Esophagus (tissue), 2 donors: Measurements from ENCODE around the gene TTC12. TPM values are rescaled to one million over a fixed set of nuclear protein-coding genes. Genes with fewer than 3 reads are reported as not detected.

Source experiments
- H3K27ac ChIP-seq, 2 donors: one replicate each; pipeline ENCODE4 v1.5.1; 2013; ENCODE audit warnings: low read depth in 2 of 2, mild to moderate bottlenecking in 2 of 2, inconsistent platforms in 1 of 2, low read length in 1 of 2, moderate library complexity in 1 of 2
- H3K27me3 ChIP-seq, 2 donors: one replicate each; pipeline ENCODE4 v1.6.1; 2013; ENCODE audit warnings: low read length in 2 of 2, control low read depth in 1 of 2, mild to moderate bottlenecking in 1 of 2; ENCODE audit not compliant: insufficient read depth in 2 of 2, control insufficient read depth in 1 of 2
- H3K36me3 ChIP-seq, 2 donors: one replicate each; pipeline ENCODE4 v1.6.1; 2013; ENCODE audit warnings: low read length in 1 of 2; ENCODE audit not compliant: control insufficient read depth in 2 of 2, insufficient read depth in 2 of 2
- H3K4me1 ChIP-seq, 2 donors: one replicate each; pipeline ENCODE4 v1.6.1; 2013; ENCODE audit warnings: low read length in 1 of 2; ENCODE audit not compliant: control insufficient read depth in 2 of 2, insufficient read depth in 2 of 2
- H3K4me3 ChIP-seq, 2 donors: one replicate each; pipeline ENCODE4 v1.5.1; 2013; ENCODE audit warnings: low read length in 2 of 2, mild to moderate bottlenecking in 2 of 2, low read depth in 1 of 2, moderate library complexity in 1 of 2
- H3K9me3 ChIP-seq, 2 donors: one replicate each; pipeline ENCODE4 v1.6.1; 2013; ENCODE audit warnings: mild to moderate bottlenecking in 2 of 2, low read depth in 1 of 2, low read length in 1 of 2, moderate library complexity in 1 of 2; ENCODE audit not compliant: control insufficient read depth in 2 of 2, insufficient read depth in 1 of 2
- WGBS, 2 donors: extraction: QIAGEN DNeasy Blood & Tissue Kit; methylation state at CpG; one replicate each; pipeline ENCODE4 v1.1.7; 2013; 5-methylcytosine and 5-hydroxymethylcytosine counted together
- polyA plus RNA-seq, 2 donors: library from polyadenylated mRNA; stranded (reverse); fragments of 200-250 nt; gene quantifications; one replicate each; pipeline ENCODE4 v1.2.3, GENCODE V29; 2013
- donor health status: healthy with polysubstance abuse.
- donor health status: Bipolar disorder and iron deficiency.

Gene TTC12
- polyA plus RNA-seq, 2 donors, result 3.8 to 4.9 TPM

DNA sequence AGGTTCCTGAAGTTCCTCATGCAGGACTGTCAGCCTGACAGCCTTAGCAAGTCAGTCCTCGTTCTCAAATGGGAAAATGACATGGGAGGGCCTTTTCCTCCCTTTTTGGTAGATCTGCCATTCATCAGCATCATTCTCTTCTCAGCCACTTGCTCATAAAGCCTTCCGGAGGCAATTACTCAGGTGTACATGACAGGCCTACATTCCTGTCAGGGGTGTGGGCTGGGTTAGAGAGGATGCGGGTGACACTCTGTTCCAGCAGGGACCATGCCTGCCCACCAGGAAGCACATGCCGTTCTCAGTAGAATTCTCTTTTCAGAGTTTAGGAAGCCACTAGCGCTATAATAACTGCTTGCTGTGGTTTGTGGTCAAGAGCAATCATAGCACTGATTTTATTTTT lies 49.0 kb downstream of the TTC12 start:
- WGBS, 2 donors, result 73 to 75% methylated on average over 5 of the region's 5 CpGs
- Histone ChIP-seq H3K36me3 (peaks cover 10 to 42% of the 10 kb centered on the region in 2 donors), H3K4me1 (no peaks in the 10 kb centered on the region), H3K27me3 (no peaks in the 10 kb centered on the region), H3K4me3 (no peak overlapping the region), H3K9me3 (no peaks in the 10 kb centered on the region), H3K27ac (no peak overlapping the region)

DNA sequence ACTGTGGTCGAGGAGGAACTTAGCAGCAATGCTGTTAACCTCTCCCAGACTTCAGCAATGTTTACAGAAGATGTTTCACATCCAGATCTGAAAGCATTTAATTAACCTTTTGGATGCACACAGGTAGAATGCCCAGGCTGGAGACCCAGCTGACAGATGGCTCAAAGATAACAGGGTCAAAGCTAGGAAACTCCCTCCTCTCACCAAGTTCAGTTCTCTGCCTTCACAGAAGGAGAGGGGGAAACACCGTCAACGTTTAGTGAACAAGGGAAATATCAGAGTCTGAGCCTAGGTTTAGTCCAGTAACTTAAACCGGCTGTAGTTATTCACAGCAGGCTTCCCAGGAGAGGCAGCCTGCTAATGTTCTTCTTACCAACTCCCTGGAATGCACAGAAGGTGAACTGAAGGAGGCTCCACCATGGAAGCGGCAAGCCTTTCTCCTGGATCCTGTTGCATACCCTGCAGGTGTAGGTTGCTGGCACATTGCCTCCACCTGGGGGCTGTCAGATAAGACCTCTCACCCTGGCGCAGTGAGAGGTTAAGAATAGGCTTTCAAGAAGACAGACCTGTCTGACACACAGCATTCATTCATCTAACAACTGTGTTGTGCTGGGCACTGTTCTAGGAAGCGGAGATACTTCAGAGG lies 49.7 kb downstream of the TTC12 start:
- no peaks in the 10 kb centered on the region for H3K9me3 ChIP-seq
- 79 to 82% methylated on average over 7 of the region's 7 CpGs for WGBS, 2 donors
- H3K36me3 ChIP-seq, result peaks cover 10 to 38% of the 10 kb centered on the region in 2 donors

DNA sequence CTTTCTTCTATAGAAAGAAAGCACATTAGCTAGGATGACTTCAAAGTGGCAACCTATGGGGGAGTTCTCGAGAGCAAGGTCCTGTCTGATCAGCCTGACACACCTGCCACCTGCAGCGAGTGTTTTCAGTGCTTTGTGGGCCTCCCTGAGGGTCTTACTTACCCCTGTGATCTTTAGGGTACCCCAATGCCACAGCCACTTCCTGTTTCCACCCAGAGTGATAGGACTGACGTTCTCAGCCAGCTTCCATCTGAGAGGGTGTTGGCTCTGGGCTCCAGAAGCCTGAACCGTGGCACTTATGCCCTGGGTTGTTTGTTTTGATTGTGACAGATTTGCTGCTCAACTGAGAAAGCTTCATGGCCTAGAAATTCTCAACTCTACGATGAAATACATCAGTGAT lies 51.5 kb downstream of the TTC12 start:
- Histone ChIP-seq H3K9me3 (no peaks in the 10 kb centered on the region), H3K4me1 (no peaks in the 10 kb centered on the region), H3K27ac (no peak overlapping the region), H3K27me3 (no peaks in the 10 kb centered on the region), H3K4me3 (no peak overlapping the region), H3K36me3 (peaks cover 10 to 29% of the 10 kb centered on the region in 2 donors)
- WGBS, 2 donors, result 61 to 71% methylated on average over 5 of the region's 5 CpGs

More for the DNA sequence above, 49.7 kb downstream of the TTC12 start:
- H3K27ac ChIP-seq, result no peak overlapping the region
- H3K4me1 ChIP-seq, result no peaks in the 10 kb centered on the region
- no peaks in the 10 kb centered on the region for H3K27me3 ChIP-seq
- no peak overlapping the region for H3K4me3 ChIP-seq

DNA sequence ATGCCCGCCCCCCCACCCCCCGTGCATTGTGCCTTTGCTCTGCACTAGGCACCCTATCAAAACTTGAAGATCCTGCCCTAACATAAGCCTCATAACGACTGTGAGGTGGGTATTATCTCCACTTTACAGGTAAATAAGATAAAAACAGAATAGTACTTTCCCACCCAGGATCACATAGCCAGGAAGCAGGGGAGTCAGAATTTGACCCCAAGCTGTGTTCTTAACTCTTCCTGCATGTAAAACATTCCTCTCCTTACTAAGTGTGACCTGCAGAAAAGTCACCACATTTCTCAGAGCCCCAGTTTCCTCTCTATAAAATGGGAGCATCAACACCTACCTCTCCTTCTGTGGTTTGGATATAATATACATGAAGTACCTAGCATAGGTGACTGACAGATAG lies 55.0 kb downstream of the TTC12 start:
- Histone ChIP-seq H3K27ac (no peak overlapping the region), H3K36me3 (peaks cover 10 to 15% of the 10 kb centered on the region in 2 donors)

DNA sequence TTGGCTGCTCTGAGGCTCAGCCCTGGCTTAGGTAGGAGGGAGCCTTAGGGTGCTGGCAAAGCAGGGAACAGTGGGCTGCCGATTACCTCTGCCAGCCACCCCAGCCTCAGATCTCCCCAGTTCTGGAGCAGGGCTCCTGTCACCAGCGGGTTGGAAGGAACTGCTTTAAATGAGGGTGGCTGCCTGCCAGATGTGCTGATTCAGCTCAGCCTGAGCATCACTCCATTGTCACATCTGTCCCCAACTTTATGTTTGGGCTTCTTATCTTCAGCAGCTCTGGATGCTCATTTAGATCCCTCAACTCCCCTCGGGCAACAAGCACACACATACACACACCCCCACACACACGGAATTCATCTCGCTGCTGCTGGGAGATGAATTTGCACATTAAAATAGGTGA lies 56.3 kb downstream of the TTC12 start:
- Histone ChIP-seq H3K9me3 (no peaks in the 10 kb centered on the region), H3K27ac (no peak overlapping the region), H3K4me1 (peaks cover 0 to 2% of the 10 kb centered on the region in 2 donors), H3K36me3 (peaks cover 5 to 8% of the 10 kb centered on the region in 2 donors), H3K4me3 (no peak overlapping the region), H3K27me3 (no peaks in the 10 kb centered on the region)
- 76 to 83% methylated on average over 5 of the region's 5 CpGs for WGBS, 2 donors

More for the DNA sequence above, 55.0 kb downstream of the TTC12 start:
- no peak overlapping the region for H3K4me3 ChIP-seq
- no peaks in the 10 kb centered on the region for H3K27me3 ChIP-seq
- 76 to 78% methylated on average over 3 of the region's 3 CpGs for whole genome bisulfite sequencing, 2 donors
- peaks cover 0 to 2% of the 10 kb centered on the region in 2 donors for H3K4me1 ChIP-seq
- no peaks in the 10 kb centered on the region for H3K9me3 ChIP-seq

DNA sequence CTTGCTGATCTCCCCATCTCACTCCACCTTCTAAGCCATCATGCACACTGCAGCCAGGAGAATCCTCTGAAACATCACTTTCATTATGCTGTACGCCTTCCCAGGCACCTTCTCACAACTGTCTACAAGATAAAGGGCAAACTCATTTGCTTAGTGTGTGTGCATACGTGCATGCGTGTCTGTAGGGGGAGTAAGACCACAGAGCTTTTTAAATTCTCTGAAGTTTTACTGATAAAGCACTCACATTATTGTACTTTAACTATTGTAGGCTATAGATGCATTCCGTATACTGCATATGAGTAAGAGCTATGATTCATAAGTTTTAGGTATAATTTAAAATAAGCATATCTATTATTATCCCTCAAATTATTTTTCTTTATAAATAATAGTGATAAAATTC lies 57.9 kb downstream of the TTC12 start:
- Histone ChIP-seq H3K4me3 (no peak overlapping the region), H3K4me1 (peaks cover 0 to 2% of the 10 kb centered on the region in 2 donors), H3K27ac (no peak overlapping the region), H3K27me3 (no peaks in the 10 kb centered on the region), H3K36me3 (peaks cover 3 to 5% of the 10 kb centered on the region in 2 donors), H3K9me3 (no peaks in the 10 kb centered on the region)
- 82 to 85% methylated on average over 4 of the region's 4 CpGs for WGBS, 2 donors

DNA sequence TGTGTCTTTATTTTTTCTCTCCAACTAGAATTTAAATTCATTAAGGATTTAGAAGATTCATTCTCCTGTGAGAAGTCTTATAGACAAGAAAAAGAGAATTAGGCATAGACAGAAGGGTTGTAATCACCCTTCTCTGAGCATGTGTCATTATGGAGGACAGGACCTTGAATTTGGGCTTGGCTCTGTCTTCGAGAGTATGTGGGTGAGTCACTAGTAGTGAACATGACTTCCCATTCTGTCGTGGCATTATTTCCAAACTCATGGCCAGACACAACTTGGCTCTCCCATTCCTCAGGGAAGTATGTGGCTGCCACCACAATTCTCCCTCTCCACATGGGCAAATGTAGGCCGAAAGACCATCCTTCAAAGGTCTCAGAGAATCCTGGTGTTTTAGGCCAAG lies 58.9 kb downstream of the TTC12 start:
- no peak overlapping the region for H3K4me3 ChIP-seq
- no peak overlapping the region for H3K27ac ChIP-seq
- H3K27me3 ChIP-seq, result no peaks in the 10 kb centered on the region
- no peaks in the 10 kb centered on the region for H3K9me3 ChIP-seq
- peaks cover 0 to 2% of the 10 kb centered on the region in 2 donors for H3K4me1 ChIP-seq
- H3K36me3 ChIP-seq, result peaks cover 0 to 3% of the 10 kb centered on the region in 2 donors
- 48 to 60% methylated on average over 3 of the region's 3 CpGs for WGBS, 2 donors

DNA sequence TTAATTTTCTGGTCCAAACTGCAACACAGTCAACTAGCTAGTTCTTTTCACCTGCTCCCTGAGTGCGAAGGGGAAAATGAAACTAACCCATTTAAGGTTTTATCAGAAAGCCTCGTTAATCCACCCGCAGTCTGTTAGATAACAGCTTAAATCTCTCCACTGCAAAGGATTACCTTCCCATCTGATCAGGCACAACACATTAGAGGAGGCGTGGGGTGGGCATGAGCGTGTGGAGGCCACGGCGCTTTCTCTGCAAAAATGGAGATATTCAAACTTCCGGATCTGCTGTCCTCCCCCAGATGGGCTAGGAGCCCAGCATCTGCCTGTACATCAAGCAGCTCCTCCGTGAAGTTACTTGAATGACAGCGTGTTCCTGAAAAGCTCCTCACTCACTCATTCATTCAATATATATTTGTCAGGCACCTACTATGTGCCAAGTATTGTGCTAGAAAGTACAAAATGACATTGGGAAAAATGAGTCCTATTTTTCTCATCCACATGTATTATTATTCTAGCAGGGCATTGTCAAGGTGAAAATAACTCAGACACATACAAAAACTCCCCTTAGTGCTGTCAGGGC lies 59.7 kb downstream of the TTC12 start:
- Histone ChIP-seq H3K9me3 (no peaks in the 10 kb centered on the region), H3K4me3 (no peak overlapping the region), H3K27me3 (no peaks in the 10 kb centered on the region), H3K4me1 (peaks cover 0 to 2% of the 10 kb centered on the region in 2 donors), H3K27ac (no peak overlapping the region), H3K36me3 (no peaks in the 10 kb centered on the region)
- 61 to 77% methylated on average over 10 of the region's 10 CpGs for WGBS, 2 donors

DNA sequence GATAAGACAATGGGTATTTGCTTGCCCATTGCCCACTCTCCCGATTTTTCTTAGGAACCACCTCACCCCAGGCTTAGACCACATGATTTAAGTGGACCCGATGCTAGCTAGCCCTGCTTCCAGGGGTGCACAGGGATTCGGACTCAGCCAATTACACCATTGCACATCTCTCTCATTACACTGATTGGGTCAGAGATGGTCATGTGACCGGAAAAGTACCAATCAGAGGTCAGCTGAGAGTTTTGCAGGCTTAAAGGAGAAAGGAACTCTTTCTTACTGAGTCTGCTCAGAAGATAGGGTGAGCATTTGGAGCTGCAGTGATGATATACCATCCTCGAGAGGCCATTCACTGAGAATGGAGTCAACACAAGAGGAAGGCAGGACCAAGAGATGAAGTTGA lies 61.0 kb downstream of the TTC12 start:
- H3K27me3 ChIP-seq, result no peaks in the 10 kb centered on the region

DNA sequence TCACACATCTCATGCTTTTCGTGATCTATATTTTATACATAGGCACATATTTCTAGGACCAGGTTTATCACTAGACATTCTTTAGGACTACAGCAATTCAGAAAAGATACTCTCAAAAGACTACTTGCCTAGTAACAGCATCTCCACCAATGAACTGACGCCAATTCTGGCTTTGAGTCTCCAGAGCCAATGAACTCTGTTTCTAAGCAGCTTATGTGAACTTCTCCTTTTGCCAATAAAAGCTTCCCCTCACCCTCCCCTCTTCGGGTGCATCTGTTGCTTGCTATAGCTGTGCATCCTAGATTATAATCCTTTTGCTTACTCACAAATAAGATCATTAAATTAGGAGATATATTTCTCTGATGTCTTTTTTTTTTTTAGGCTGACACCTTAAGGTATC lies 61.8 kb downstream of the TTC12 start:
- H3K27ac ChIP-seq, result no peak overlapping the region
- peaks cover 0 to 2% of the 10 kb centered on the region in 2 donors for H3K4me1 ChIP-seq
- no peaks in the 10 kb centered on the region for H3K36me3 ChIP-seq
- 59 to 62% methylated on average over 3 of the region's 3 CpGs for WGBS, 2 donors
- no peak overlapping the region for H3K4me3 ChIP-seq
- no peaks in the 10 kb centered on the region for H3K9me3 ChIP-seq
- H3K27me3 ChIP-seq, result no peaks in the 10 kb centered on the region

More for the DNA sequence above, 61.0 kb downstream of the TTC12 start:
- Histone ChIP-seq H3K4me1 (peaks cover 0 to 2% of the 10 kb centered on the region in 2 donors), H3K36me3 (no peaks in the 10 kb centered on the region), H3K4me3 (no peak overlapping the region), H3K27ac (no peak overlapping the region), H3K9me3 (no peaks in the 10 kb centered on the region)
- WGBS, 2 donors, result 95% methylated on average over 5 of the region's 5 CpGs
